ENCODE data around the gene CPNE5.

The CPNE5 gene

DNA sequence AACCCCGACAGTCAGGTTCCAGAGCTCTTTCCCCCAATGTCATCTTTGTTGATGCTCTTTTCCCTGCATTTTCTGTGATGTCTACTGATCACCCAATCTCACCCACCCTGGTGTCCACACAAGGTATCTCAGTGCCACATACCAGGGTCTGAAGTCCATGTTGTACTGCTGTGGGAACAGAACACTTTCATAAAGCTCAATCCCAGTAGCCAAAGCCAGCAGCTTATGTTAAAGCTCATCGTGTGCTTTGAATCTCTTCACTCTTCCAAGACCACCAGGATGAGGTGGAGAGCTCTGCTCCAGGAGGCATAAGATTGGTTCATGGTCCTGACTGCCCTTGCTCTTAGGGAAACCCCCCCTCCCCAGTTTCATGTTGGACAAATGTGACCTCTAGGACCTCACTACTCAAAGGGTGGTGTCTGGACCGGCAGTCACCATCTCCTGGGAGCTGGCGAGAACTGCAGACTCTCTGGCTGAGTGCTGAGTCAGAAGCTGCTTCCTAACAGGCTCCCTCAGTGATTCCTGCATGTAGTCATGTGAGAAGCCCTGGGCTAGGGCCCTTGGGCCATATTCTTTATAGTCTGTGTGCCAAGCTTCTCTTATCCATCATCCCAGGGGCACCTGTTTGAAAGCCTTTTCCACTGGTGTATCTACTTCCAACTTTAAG, 13.4 kb upstream of the CPNE5 start:
- H3K9me3 ChIP-seq (ENCODE audit: control insufficient read depth, low read length): no peaks in the 10 kb centered on the region
- peaks cover 17% of the 10 kb centered on the region for H3K4me1 ChIP-seq (ENCODE audit: control insufficient read depth, insufficient read depth, low read length)
- no peak overlapping the region for H3K9ac ChIP-seq (ENCODE audit: low read length)
- no peak overlapping the region for H3K4me3 ChIP-seq (ENCODE audit: low read length)
- no peaks in the 10 kb centered on the region for H3K36me3 ChIP-seq (ENCODE audit: control insufficient read depth, insufficient read depth, low read length)
- no peaks in the 10 kb centered on the region for H3K27me3 ChIP-seq (ENCODE audit: control insufficient read depth, insufficient read depth, low read length)

DNA sequence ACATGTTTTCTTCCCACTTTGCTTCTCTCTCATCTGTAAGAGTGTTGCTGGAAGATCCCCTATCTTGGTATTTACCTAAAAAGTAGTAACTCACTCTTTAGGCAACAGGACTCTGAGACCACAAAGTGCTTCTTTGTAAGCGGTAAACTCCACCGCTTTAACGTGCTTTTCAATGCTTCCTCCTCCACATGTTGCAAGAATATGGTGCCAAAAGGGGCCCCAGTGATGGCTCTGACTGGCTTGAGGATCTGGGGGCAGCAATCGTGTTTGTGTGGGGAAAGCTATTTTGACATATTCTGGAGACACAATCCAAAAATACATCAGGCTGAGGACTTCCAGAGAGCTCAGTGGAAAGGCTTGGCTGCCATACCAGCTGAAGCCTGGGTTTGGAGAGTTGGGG, 12.4 kb upstream of the CPNE5 start:
- Histone ChIP-seq H3K9me3 (ENCODE audit: control insufficient read depth, low read length) (no peaks in the 10 kb centered on the region), H3K27me3 (ENCODE audit: control insufficient read depth, insufficient read depth, low read length) (no peaks in the 10 kb centered on the region), H3K4me3 (ENCODE audit: low read length) (no peak overlapping the region), H3K9ac (ENCODE audit: low read length) (no peak overlapping the region), H3K36me3 (ENCODE audit: control insufficient read depth, insufficient read depth, low read length) (no peaks in the 10 kb centered on the region), H3K4me1 (ENCODE audit: control insufficient read depth, insufficient read depth, low read length) (peaks cover 17% of the 10 kb centered on the region)

- Histone ChIP-seq H3K9ac (ENCODE audit: low read length) (no peak overlapping the region), H3K4me1 (ENCODE audit: control insufficient read depth, insufficient read depth, low read length) (peaks cover 17% of the 10 kb centered on the region), H3K4me3 (ENCODE audit: low read length) (no peak overlapping the region), H3K27me3 (ENCODE audit: control insufficient read depth, insufficient read depth, low read length) (no peaks in the 10 kb centered on the region), H3K36me3 (ENCODE audit: control insufficient read depth, insufficient read depth, low read length) (no peaks in the 10 kb centered on the region), H3K9me3 (ENCODE audit: control insufficient read depth, low read length) (no peaks in the 10 kb centered on the region)
Measured at GRCh38 chr6:36851149-36851614, 11.9 kb upstream of the CPNE5 start.

- peaks cover 17% of the 10 kb centered on the region for H3K4me1 ChIP-seq (ENCODE audit: control insufficient read depth, insufficient read depth, low read length)
- H3K36me3 ChIP-seq (ENCODE audit: control insufficient read depth, insufficient read depth, low read length): no peaks in the 10 kb centered on the region
- no peaks in the 10 kb centered on the region for H3K27me3 ChIP-seq (ENCODE audit: control insufficient read depth, insufficient read depth, low read length)
- H3K4me3 ChIP-seq (ENCODE audit: low read length): no peak overlapping the region
- H3K9ac ChIP-seq (ENCODE audit: low read length): no peak overlapping the region
- no peaks in the 10 kb centered on the region for H3K9me3 ChIP-seq (ENCODE audit: control insufficient read depth, low read length)
Measured at GRCh38 chr6:36850021-36850420, 10.8 kb upstream of the CPNE5 start.

DNA sequence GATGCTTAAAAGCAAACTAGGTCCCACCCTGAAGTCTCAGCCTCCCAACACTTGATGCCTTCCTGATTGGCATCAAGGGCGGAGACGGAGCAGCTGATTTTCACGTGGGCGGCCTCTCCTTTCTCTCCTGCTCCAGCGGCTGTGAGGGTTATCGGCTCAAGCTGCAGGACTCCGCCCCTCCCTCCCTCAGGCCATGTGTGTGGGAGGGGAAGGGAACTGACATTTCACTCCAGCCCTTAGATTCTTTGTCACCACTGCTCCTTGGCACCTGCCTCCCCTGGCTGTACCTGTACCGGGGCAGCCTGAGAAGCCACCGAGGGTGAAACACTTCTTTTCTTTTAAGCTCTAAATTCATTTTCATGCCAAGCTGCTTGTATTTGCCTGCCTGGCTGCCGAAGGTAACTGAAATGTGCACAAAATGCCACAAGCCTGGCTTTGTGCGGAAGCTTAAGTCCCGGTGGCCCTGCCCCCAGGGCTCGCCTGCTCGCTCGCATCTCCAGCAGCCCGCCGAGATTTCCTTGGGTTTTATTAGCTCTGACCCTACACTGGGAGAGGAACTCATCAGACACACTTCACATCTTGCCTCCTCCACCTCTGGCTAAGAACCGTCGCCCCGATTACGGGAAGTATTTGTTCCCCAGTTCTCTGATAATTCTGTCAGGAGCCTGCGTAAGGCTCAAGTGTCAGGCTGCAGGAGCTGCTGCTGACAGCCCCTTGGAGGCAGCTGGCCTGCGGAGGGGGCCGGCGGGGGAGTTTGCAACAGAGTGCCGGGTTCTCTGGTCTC, 9.6 kb upstream of the CPNE5 start:
- H3K36me3 ChIP-seq (ENCODE audit: control insufficient read depth, insufficient read depth, low read length): no peaks in the 10 kb centered on the region
- peak overlapping the region; percentile 3 for H3K9ac ChIP-seq (ENCODE audit: low read length)
- H3K4me3 ChIP-seq (ENCODE audit: low read length): no peak overlapping the region
- no peaks in the 10 kb centered on the region for H3K27me3 ChIP-seq (ENCODE audit: control insufficient read depth, insufficient read depth, low read length)
- no peaks in the 10 kb centered on the region for H3K9me3 ChIP-seq (ENCODE audit: control insufficient read depth, low read length)
- peaks cover 17% of the 10 kb centered on the region for H3K4me1 ChIP-seq (ENCODE audit: control insufficient read depth, insufficient read depth, low read length)

- no peak overlapping the region for H3K9ac ChIP-seq (ENCODE audit: low read length)
- no peaks in the 10 kb centered on the region for H3K9me3 ChIP-seq (ENCODE audit: control insufficient read depth, low read length)
- H3K27me3 ChIP-seq (ENCODE audit: control insufficient read depth, insufficient read depth, low read length): no peaks in the 10 kb centered on the region
- no peaks in the 10 kb centered on the region for H3K36me3 ChIP-seq (ENCODE audit: control insufficient read depth, insufficient read depth, low read length)
- H3K4me3 ChIP-seq (ENCODE audit: low read length): no peak overlapping the region
- H3K4me1 ChIP-seq (ENCODE audit: control insufficient read depth, insufficient read depth, low read length): peaks cover 17% of the 10 kb centered on the region
Measured at GRCh38 chr6:36847991-36848390, 8.7 kb upstream of the CPNE5 start.

DNA sequence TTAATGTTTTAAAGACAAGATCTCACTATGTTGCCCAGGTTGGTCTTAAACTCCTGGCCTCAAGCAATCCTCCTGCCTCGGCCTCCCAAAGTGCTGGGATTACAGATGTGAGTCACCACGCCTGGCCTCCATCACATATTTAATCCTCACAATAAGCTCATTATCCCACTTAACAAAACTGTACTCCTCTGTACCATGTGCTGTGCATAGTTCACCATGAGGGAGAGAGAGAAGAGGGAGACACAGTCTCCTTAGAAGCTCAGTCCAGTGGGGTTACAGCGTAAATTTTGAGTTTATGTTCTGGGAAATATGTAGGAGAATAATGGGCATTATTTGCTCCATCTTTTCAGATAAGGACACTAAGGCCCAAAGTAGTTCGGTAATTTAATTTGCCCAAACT, 7.9 kb upstream of the CPNE5 start:
- Histone ChIP-seq H3K4me1 (ENCODE audit: control insufficient read depth, insufficient read depth, low read length) (peaks cover 17% of the 10 kb centered on the region), H3K9ac (ENCODE audit: low read length) (no peak overlapping the region)

DNA sequence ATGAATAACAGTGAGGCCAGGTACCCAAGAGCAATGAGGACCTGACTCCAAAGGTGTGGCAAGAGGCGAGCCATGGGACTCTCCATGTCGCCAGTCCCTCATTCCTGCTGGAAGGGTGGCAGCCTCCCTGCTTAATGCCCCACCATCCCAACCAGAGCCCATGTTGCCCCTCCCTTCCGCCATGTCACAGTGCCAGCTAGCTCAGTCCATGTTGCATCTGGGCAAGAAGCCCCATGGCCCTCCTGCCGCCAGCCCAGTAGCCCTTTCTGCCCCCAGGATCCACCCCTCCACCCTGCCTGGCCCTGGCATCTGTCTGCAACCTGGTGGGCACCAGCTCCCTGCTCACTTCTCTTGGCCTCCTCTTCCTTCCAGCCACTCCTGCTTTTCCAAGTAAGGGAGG, 6.0 kb upstream of the CPNE5 start:
- Histone ChIP-seq H3K9ac (ENCODE audit: low read length) (no peak overlapping the region), H3K4me3 (ENCODE audit: low read length) (no peak overlapping the region), H3K9me3 (ENCODE audit: control insufficient read depth, low read length) (no peaks in the 10 kb centered on the region), H3K4me1 (ENCODE audit: control insufficient read depth, insufficient read depth, low read length) (peaks cover 24% of the 10 kb centered on the region), H3K36me3 (ENCODE audit: control insufficient read depth, insufficient read depth, low read length) (no peaks in the 10 kb centered on the region), H3K27me3 (ENCODE audit: control insufficient read depth, insufficient read depth, low read length) (peaks cover 8% of the 10 kb centered on the region)

More for the DNA sequence above, 7.9 kb upstream of the CPNE5 start:
- H3K27me3 ChIP-seq (ENCODE audit: control insufficient read depth, insufficient read depth, low read length): no peaks in the 10 kb centered on the region
- H3K36me3 ChIP-seq (ENCODE audit: control insufficient read depth, insufficient read depth, low read length): no peaks in the 10 kb centered on the region
- no peaks in the 10 kb centered on the region for H3K9me3 ChIP-seq (ENCODE audit: control insufficient read depth, low read length)
- no peak overlapping the region for H3K4me3 ChIP-seq (ENCODE audit: low read length)

GRCh38 chr6:36844232-36845170, 5.3 kb upstream of the CPNE5 start:
- H3K4me1 ChIP-seq (ENCODE audit: control insufficient read depth, insufficient read depth, low read length): peaks cover 28% of the 10 kb centered on the region
- no peak overlapping the region for H3K9ac ChIP-seq (ENCODE audit: low read length)
- H3K9me3 ChIP-seq (ENCODE audit: control insufficient read depth, low read length): no peaks in the 10 kb centered on the region
- H3K27me3 ChIP-seq (ENCODE audit: control insufficient read depth, insufficient read depth, low read length): peaks cover 13% of the 10 kb centered on the region
- H3K4me3 ChIP-seq (ENCODE audit: low read length): no peak overlapping the region
- no peaks in the 10 kb centered on the region for H3K36me3 ChIP-seq (ENCODE audit: control insufficient read depth, insufficient read depth, low read length)

DNA sequence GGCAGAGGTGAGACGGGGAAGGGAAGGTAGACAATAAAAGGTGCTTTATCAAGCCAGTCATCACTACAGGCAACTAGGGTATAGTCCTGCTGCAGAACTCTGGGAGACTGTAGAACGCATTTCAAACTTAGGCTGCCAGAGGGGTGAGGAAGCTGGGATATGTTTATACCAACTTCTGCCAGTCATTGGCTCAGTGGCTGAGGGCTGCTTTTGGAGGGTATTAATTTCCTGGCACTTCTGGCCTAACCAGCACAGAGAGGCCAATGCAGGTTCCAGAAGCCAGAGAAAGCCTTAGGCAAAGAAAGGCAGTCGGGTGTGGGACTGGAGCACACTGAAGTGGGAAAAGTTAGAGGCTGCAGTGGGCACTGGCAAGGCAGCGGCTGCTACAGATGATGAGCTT, 3.9 kb upstream of the CPNE5 start:
- no peaks in the 10 kb centered on the region for H3K36me3 ChIP-seq (ENCODE audit: control insufficient read depth, insufficient read depth, low read length)
- no peaks in the 10 kb centered on the region for H3K9me3 ChIP-seq (ENCODE audit: control insufficient read depth, low read length)
- H3K4me1 ChIP-seq (ENCODE audit: control insufficient read depth, insufficient read depth, low read length): peaks cover 25% of the 10 kb centered on the region
- no peak overlapping the region for H3K4me3 ChIP-seq (ENCODE audit: low read length)
- no peak overlapping the region for H3K9ac ChIP-seq (ENCODE audit: low read length)
- peaks cover 26% of the 10 kb centered on the region for H3K27me3 ChIP-seq (ENCODE audit: control insufficient read depth, insufficient read depth, low read length)

DNA sequence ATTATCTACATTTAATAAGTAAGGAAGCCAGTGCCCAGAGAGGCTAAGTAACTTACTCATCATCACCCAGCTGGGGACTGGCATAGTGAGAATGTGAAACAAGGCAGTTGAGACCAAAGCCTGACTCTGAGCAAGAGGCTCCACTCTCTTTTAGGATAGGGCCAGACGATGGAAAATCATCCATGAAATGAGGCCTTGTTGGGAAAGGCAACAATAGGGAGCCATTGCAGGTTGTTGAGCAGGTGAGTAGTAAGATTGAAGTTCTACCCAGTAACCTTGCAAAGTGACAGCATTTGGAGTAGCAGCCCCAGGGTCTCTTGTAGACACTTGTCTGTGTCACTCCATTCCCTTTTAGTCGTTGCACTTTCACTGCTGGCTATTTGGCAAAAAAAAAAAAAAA, 2.5 kb upstream of the CPNE5 start:
- H3K4me3 ChIP-seq (ENCODE audit: low read length): no peak overlapping the region
- no peaks in the 10 kb centered on the region for H3K36me3 ChIP-seq (ENCODE audit: control insufficient read depth, insufficient read depth, low read length)
- H3K9ac ChIP-seq (ENCODE audit: low read length): no peak overlapping the region
- no peaks in the 10 kb centered on the region for H3K9me3 ChIP-seq (ENCODE audit: control insufficient read depth, low read length)
- peaks cover 30% of the 10 kb centered on the region for H3K27me3 ChIP-seq (ENCODE audit: control insufficient read depth, insufficient read depth, low read length)
- peaks cover 19% of the 10 kb centered on the region for H3K4me1 ChIP-seq (ENCODE audit: control insufficient read depth, insufficient read depth, low read length)
